Measurements from ENCODE around the gene BMAL2.

GRCh38 chr12:27332714-27333402 lies at the start of gene BMAL2:
- TF ChIP-seq CTCF (IDR thresholded peaks at IDR 0.05) (no peak), TCF7L2 (IDR thresholded peaks at IDR 0.05; ENCODE audit: low read depth, low read length) (no peak), POLR2AphosphoS5 (IDR thresholded peaks at IDR 0.05; ENCODE audit: low read depth, low read length) (no peak), REST (IDR thresholded peaks at IDR 0.05; ENCODE audit: insufficient read depth in 1 of 2, low read depth in 2 of 2, low read length in 1 of 2) (no peak)
